SU-DHL-6 (cell line): ENCODE measurements around the gene GFOD2.

ENCODE experiments used
- H2AFZ ChIP-seq: fragments of 200-600 bp; sonication (generic); 2 replicates; pipeline ENCODE4 v1.6.1; 2014; ENCODE audit warnings: low read depth, mild to moderate bottlenecking, moderate library complexity, mixed read lengths, antibody characterized with exemption, low read length; ENCODE audit not compliant: severe bottlenecking
- H3F3A ChIP-seq: fragments of 200-600 bp; shearing (Covaris generic); 2 replicates; pipeline ENCODE4 v1.6.0; 2016; ENCODE audit warnings: antibody characterized with exemption, mild to moderate bottlenecking; ENCODE audit not compliant: insufficient read depth
- H3K27ac ChIP-seq: fragments of 200-600 bp; sonication (generic); 2 replicates; pipeline ENCODE4 v1.5.1; 2016; ENCODE audit warnings: low read depth, mild to moderate bottlenecking, low read length, moderate library complexity, mixed read lengths
- H3K27me3 ChIP-seq: fragments of 200-600 bp; sonication (generic), shearing (Covaris generic); 2 replicates; pipeline ENCODE4 v1.6.0; 2014; ENCODE audit warnings: mild to moderate bottlenecking, low read length
- H3K36me3 ChIP-seq: fragments of 200-600 bp; sonication (generic); 2 replicates; pipeline ENCODE4 v1.6.1; 2014; ENCODE audit warnings: mild to moderate bottlenecking, low read length, mixed read lengths
- H3K4me2 ChIP-seq: fragments of 300-600, 200-600 bp; shearing (Covaris generic), sonication (generic); 2 replicates; pipeline ENCODE4 v1.6.0; 2014; ENCODE audit warnings: low read length, low read depth, mild to moderate bottlenecking; ENCODE audit not compliant: poor library complexity, severe bottlenecking
- H3K4me3 ChIP-seq: fragments of 200-600 bp; sonication (generic); 2 replicates; pipeline ENCODE4 v1.5.1; 2014; ENCODE audit warnings: antibody characterized with exemption, low read length, mild to moderate bottlenecking, mixed read lengths; ENCODE audit not compliant: insufficient read depth, poor library complexity, severe bottlenecking
- H3K79me2 ChIP-seq: fragments of 200-600 bp; sonication (generic); 2 replicates; pipeline ENCODE4 v1.6.1; 2014; ENCODE audit warnings: mild to moderate bottlenecking, low read length, moderate library complexity; ENCODE audit not compliant: insufficient read depth
- H3K9ac ChIP-seq: fragments of 200-600 bp; sonication (generic); 2 replicates; pipeline ENCODE4 v1.7.0; 2014; ENCODE audit warnings: mild to moderate bottlenecking, low read length
- H3K9me2 ChIP-seq: fragments of 200-600 bp; sonication (generic); replicated peaks from 2 replicates; pipeline ENCODE4 v1.6.1; 2014; ENCODE audit warnings: low read length; ENCODE audit not compliant: insufficient read depth
- H3K9me3 ChIP-seq: fragments of 200-600 bp; sonication (generic); 2 replicates; pipeline ENCODE4 v1.6.1; 2014; ENCODE audit warnings: low read length, mixed read lengths; ENCODE audit not compliant: insufficient read depth
- H4K20me1 ChIP-seq: fragments of 200-600 bp; sonication (generic); 2 replicates; pipeline ENCODE4 v1.6.1; 2014; ENCODE audit warnings: low read depth, mild to moderate bottlenecking, antibody characterized with exemption, low read length, moderate library complexity, mixed read lengths
- CTCF ChIP-seq: fragments of 200-600 bp; sonication (generic); IDR thresholded peaks from one replicate; pipeline ENCODE4 v1.5.1; 2017; ENCODE audit warnings: antibody characterized with exemption, mild to moderate bottlenecking, low read length, moderate library complexity; ENCODE audit not compliant: insufficient read depth, poor library complexity, severe bottlenecking
- EZH2phosphoT487 ChIP-seq: fragments of 200-600 bp; sonication (generic), shearing (Covaris generic); conservative IDR thresholded peaks from 2 replicates; pipeline ENCODE4 v1.6.1; 2018; ENCODE audit warnings: mild to moderate bottlenecking, antibody characterized with exemption, low read length, moderate library complexity, mixed read lengths

Gene GFOD2

GRCh38 chr16:67716097-67716496 is 3.0 kb downstream of the GFOD2 start:
- Histone ChIP-seq H3K36me3 (no peaks in the 10 kb centered on the region), H3K79me2 (peaks cover 72% of the 10 kb centered on the region), H3K9me2 (no peaks in the 10 kb centered on the region), H2AFZ (no peak overlapping the region), H3K27me3 (no peaks in the 10 kb centered on the region), H4K20me1 (no peaks in the 10 kb centered on the region; the same call in 1 of the 2 replicates), H3K9ac (no peak overlapping the region), H3K4me2 (no peak overlapping the region), H3F3A (no peaks in the 10 kb centered on the region), H3K27ac (no peak overlapping the region), H3K9me3 (no peaks in the 10 kb centered on the region), H3K4me3 (no peak overlapping the region)
- TF ChIP-seq EZH2phosphoT487 = no peak
- TF ChIP-seq CTCF = no peak

GRCh38 chr16:67714522-67714921 is 4.6 kb downstream of the GFOD2 start:
- Histone ChIP-seq H3F3A (no peaks in the 10 kb centered on the region), H2AFZ (no peak overlapping the region), H3K27ac (no peak overlapping the region), H3K9ac (no peak overlapping the region), H3K36me3 (no peaks in the 10 kb centered on the region), H3K79me2 (peaks cover 87% of the 10 kb centered on the region), H3K9me3 (no peaks in the 10 kb centered on the region), H3K27me3 (no peaks in the 10 kb centered on the region), H3K9me2 (no peaks in the 10 kb centered on the region), H4K20me1 (no peaks in the 10 kb centered on the region; the same call in 1 of the 2 replicates), H3K4me3 (no peak overlapping the region), H3K4me2 (no peak overlapping the region)
- TF ChIP-seq CTCF = no peak

GRCh38 chr16:67713647-67714273 is 5.4 kb downstream of the GFOD2 start:
- Histone ChIP-seq H3K27ac (no peak overlapping the region), H4K20me1 (no peaks in the 10 kb centered on the region; the same call in 1 of the 2 replicates), H3K4me3 (no peak overlapping the region), H3K9me2 (no peaks in the 10 kb centered on the region), H3K9ac (no peak overlapping the region), H3K9me3 (no peaks in the 10 kb centered on the region), H3K4me2 (no peak overlapping the region), H3K79me2 (peaks cover 89% of the 10 kb centered on the region), H3F3A (no peaks in the 10 kb centered on the region), H3K36me3 (no peaks in the 10 kb centered on the region), H3K27me3 (no peaks in the 10 kb centered on the region), H2AFZ (no peak overlapping the region)
- no peak for TF ChIP-seq EZH2phosphoT487
- no peak for TF ChIP-seq CTCF
